ENCODE measurements around the gene PDCD4.

PDCD4 gene

GRCh38 chr10:110910138-110910537, 38.4 kb downstream of the PDCD4 start:
- Histone ChIP-seq H2AK5ac (ENCODE audit: low read length, severe bottlenecking) (no peak overlapping the region), H3K36me3 (ENCODE audit: control insufficient read depth in 1 of 2, insufficient read depth in 2 of 2, low read depth in 1 of 2, low read length in 2 of 2) (peaks cover 0 to 3% of the 10 kb centered on the region in 2 experiments)

GRCh38 chr10:110912374-110912773, 40.6 kb downstream of the PDCD4 start:
- Histone ChIP-seq H3K9me3 (ENCODE audit: control insufficient read depth, low read length) (no peaks in the 10 kb centered on the region), H2AFZ (ENCODE audit: low read depth, low read length) (no peak overlapping the region), H3K9ac (ENCODE audit: low read length) (no peak overlapping the region), H2AK5ac (ENCODE audit: low read length, severe bottlenecking) (no peak overlapping the region), H3K4me3 (ENCODE audit: insufficient read depth in 1 of 2, low read depth in 1 of 2, low read length in 2 of 2) (no peak overlapping the region), H3K18ac (ENCODE audit: low read depth in 1 of 2, low read length in 2 of 2) (no peak overlapping the region), H3K79me1 (replicated peaks; ENCODE audit: low read length, poor library complexity, severe bottlenecking) (peaks cover 8% of the 10 kb centered on the region), H2BK5ac (ENCODE audit: low read depth, low read length, poor library complexity, severe bottlenecking) (no peak overlapping the region), H3K27me3 (ENCODE audit: control insufficient read depth in 1 of 2, insufficient read depth in 1 of 2, low read length in 2 of 2) (no peaks in the 10 kb centered on the region), H2BK120ac (ENCODE audit: low read depth, low read length) (no peak overlapping the region), H3K36me3 (ENCODE audit: control insufficient read depth in 1 of 2, insufficient read depth in 2 of 2, low read depth in 1 of 2, low read length in 2 of 2) (peaks cover 0 to 3% of the 10 kb centered on the region in 2 experiments), H3K4ac (ENCODE audit: low read depth in 1 of 2, low read length in 2 of 2) (no peak overlapping the region), H3K4me1 (ENCODE audit: control insufficient read depth, insufficient read depth, low read depth, low read length) (peaks cover 6% of the 10 kb centered on the region), H3K4me2 (ENCODE audit: low read length, poor library complexity, severe bottlenecking) (no peak overlapping the region), H4K8ac (ENCODE audit: low read length) (no peak overlapping the region), H3K27ac (ENCODE audit: low read length, poor library complexity, severe bottlenecking) (no peak overlapping the region), H4K91ac (ENCODE audit: low read length) (no peak overlapping the region), H3K23ac (ENCODE audit: low read length in 2 of 2) (no peak overlapping the region), H3K14ac (ENCODE audit: low read length in 2 of 2) (no peak overlapping the region), H2BK15ac (ENCODE audit: low read depth, poor library complexity, severe bottlenecking) (no peak overlapping the region), H2BK12ac (ENCODE audit: low read length in 2 of 2) (no peak overlapping the region)
- 0% methylated on average over 2 of the region's 3 CpGs for WGBS
- DNase-seq, result peak; percentile 51

More at GRCh38 chr10:110910138-110910537, 38.4 kb downstream of the PDCD4 start:
- Histone ChIP-seq H3K27ac (ENCODE audit: low read length, poor library complexity, severe bottlenecking) (no peak overlapping the region), H3K79me1 (replicated peaks; ENCODE audit: low read length, poor library complexity, severe bottlenecking) (peaks cover 8% of the 10 kb centered on the region), H3K4me1 (ENCODE audit: control insufficient read depth, insufficient read depth, low read depth, low read length) (peaks cover 2% of the 10 kb centered on the region), H3K4me3 (ENCODE audit: insufficient read depth in 1 of 2, low read depth in 1 of 2, low read length in 2 of 2) (no peak overlapping the region), H4K91ac (ENCODE audit: low read length) (no peak overlapping the region), H4K8ac (ENCODE audit: low read length) (no peak overlapping the region), H3K23ac (ENCODE audit: low read length in 2 of 2) (no peak overlapping the region), H3K4ac (ENCODE audit: low read depth in 1 of 2, low read length in 2 of 2) (no peak overlapping the region), H2BK120ac (ENCODE audit: low read depth, low read length) (no peak overlapping the region), H3K27me3 (ENCODE audit: control insufficient read depth in 1 of 2, insufficient read depth in 1 of 2, low read length in 2 of 2) (no peaks in the 10 kb centered on the region), H2BK15ac (ENCODE audit: low read depth, poor library complexity, severe bottlenecking) (no peak overlapping the region), H3K18ac (ENCODE audit: low read depth in 1 of 2, low read length in 2 of 2) (no peak overlapping the region), H3K4me2 (ENCODE audit: low read length, poor library complexity, severe bottlenecking) (no peak overlapping the region), H3K9me3 (ENCODE audit: control insufficient read depth, low read length) (no peaks in the 10 kb centered on the region), H2BK5ac (ENCODE audit: low read depth, low read length, poor library complexity, severe bottlenecking) (no peak overlapping the region), H3K9ac (ENCODE audit: low read length) (no peak overlapping the region), H3K14ac (ENCODE audit: low read length in 2 of 2) (no peak overlapping the region), H2BK12ac (ENCODE audit: low read length in 2 of 2) (no peak overlapping the region), H2AFZ (ENCODE audit: low read depth, low read length) (no peak overlapping the region)
- DNase-seq, result no peak
- 96% methylated on average over 4 of the region's 4 CpGs for WGBS

GRCh38 chr10:110914431-110914830, 42.7 kb downstream of the PDCD4 start:
- peaks cover 6% of the 10 kb centered on the region for H3K4me1 ChIP-seq (ENCODE audit: control insufficient read depth, insufficient read depth, low read depth, low read length)
- no peaks in the 10 kb centered on the region for H3K27me3 ChIP-seq (ENCODE audit: control insufficient read depth in 1 of 2, insufficient read depth in 1 of 2, low read length in 2 of 2)
- no peak overlapping the region for H3K18ac ChIP-seq (ENCODE audit: low read depth in 1 of 2, low read length in 2 of 2)
- H3K9me3 ChIP-seq (ENCODE audit: control insufficient read depth, low read length), result no peaks in the 10 kb centered on the region
- no peak overlapping the region for H2BK120ac ChIP-seq (ENCODE audit: low read depth, low read length)
- no peak overlapping the region for H3K27ac ChIP-seq (ENCODE audit: low read length, poor library complexity, severe bottlenecking)
- no peak overlapping the region for H3K4ac ChIP-seq (ENCODE audit: low read depth in 1 of 2, low read length in 2 of 2)
- H3K9ac ChIP-seq (ENCODE audit: low read length), result no peak overlapping the region
- H3K4me3 ChIP-seq (ENCODE audit: insufficient read depth in 1 of 2, low read depth in 1 of 2, low read length in 2 of 2), result no peak overlapping the region
- H2AK5ac ChIP-seq (ENCODE audit: low read length, severe bottlenecking), result no peak overlapping the region
- no peak overlapping the region for H2BK5ac ChIP-seq (ENCODE audit: low read depth, low read length, poor library complexity, severe bottlenecking)
- no peak overlapping the region for H3K4me2 ChIP-seq (ENCODE audit: low read length, poor library complexity, severe bottlenecking)
- H4K8ac ChIP-seq (ENCODE audit: low read length), result no peak overlapping the region
- H3K23ac ChIP-seq (ENCODE audit: low read length in 2 of 2), result no peak overlapping the region
- no peak overlapping the region for H2BK15ac ChIP-seq (ENCODE audit: low read depth, poor library complexity, severe bottlenecking)
- peaks cover 7% of the 10 kb centered on the region for H3K79me1 ChIP-seq (replicated peaks; ENCODE audit: low read length, poor library complexity, severe bottlenecking)
- H2BK12ac ChIP-seq (ENCODE audit: low read length in 2 of 2), result no peak overlapping the region
- H3K14ac ChIP-seq (ENCODE audit: low read length in 2 of 2), result no peak overlapping the region
- no peak for DNase-seq
- 100% methylated on average over 2 of the region's 2 CpGs for WGBS
- H2AFZ ChIP-seq (ENCODE audit: low read depth, low read length), result no peak overlapping the region
- H4K91ac ChIP-seq (ENCODE audit: low read length), result no peak overlapping the region
- H3K36me3 ChIP-seq (ENCODE audit: control insufficient read depth in 1 of 2, insufficient read depth in 2 of 2, low read depth in 1 of 2, low read length in 2 of 2), result peaks cover 0 to 2% of the 10 kb centered on the region in 2 experiments

- no peak for DNase-seq
- no peaks in the 10 kb centered on the region for H3K27me3 ChIP-seq (ENCODE audit: control insufficient read depth in 1 of 2, insufficient read depth in 1 of 2, low read length in 2 of 2)
- no peak overlapping the region for H2BK15ac ChIP-seq (ENCODE audit: low read depth, poor library complexity, severe bottlenecking)
- no peak overlapping the region for H2AFZ ChIP-seq (ENCODE audit: low read depth, low read length)
- H4K8ac ChIP-seq (ENCODE audit: low read length), result no peak overlapping the region
- no peak overlapping the region for H4K91ac ChIP-seq (ENCODE audit: low read length)
- no peak overlapping the region for H3K23ac ChIP-seq (ENCODE audit: low read length in 2 of 2)
- H3K36me3 ChIP-seq (ENCODE audit: control insufficient read depth in 1 of 2, insufficient read depth in 2 of 2, low read depth in 1 of 2, low read length in 2 of 2), result no peaks in the 10 kb centered on the region
- no peak overlapping the region for H3K18ac ChIP-seq (ENCODE audit: low read depth in 1 of 2, low read length in 2 of 2)
- WGBS, result 97% methylated on average over 5 of the region's 6 CpGs
- no peak overlapping the region for H2AK5ac ChIP-seq (ENCODE audit: low read length, severe bottlenecking)
- H3K9ac ChIP-seq (ENCODE audit: low read length), result no peak overlapping the region
- peaks cover 5% of the 10 kb centered on the region for H3K79me1 ChIP-seq (replicated peaks; ENCODE audit: low read length, poor library complexity, severe bottlenecking)
- H3K4ac ChIP-seq (ENCODE audit: low read depth in 1 of 2, low read length in 2 of 2), result no peak overlapping the region
- no peaks in the 10 kb centered on the region for H3K9me3 ChIP-seq (ENCODE audit: control insufficient read depth, low read length)
- no peak overlapping the region for H2BK12ac ChIP-seq (ENCODE audit: low read length in 2 of 2)
- no peak overlapping the region for H2BK120ac ChIP-seq (ENCODE audit: low read depth, low read length)
- peak overlapping the region; percentile 42 for H3K4me2 ChIP-seq (ENCODE audit: low read length, poor library complexity, severe bottlenecking)
- no peak overlapping the region for H3K4me3 ChIP-seq (ENCODE audit: insufficient read depth in 1 of 2, low read depth in 1 of 2, low read length in 2 of 2)
- no peak overlapping the region for H2BK5ac ChIP-seq (ENCODE audit: low read depth, low read length, poor library complexity, severe bottlenecking)
- H3K14ac ChIP-seq (ENCODE audit: low read length in 2 of 2), result no peak overlapping the region
- H3K4me1 ChIP-seq (ENCODE audit: control insufficient read depth, insufficient read depth, low read depth, low read length), result peaks cover 6% of the 10 kb centered on the region
- H3K27ac ChIP-seq (ENCODE audit: low read length, poor library complexity, severe bottlenecking), result no peak overlapping the region
Observed at GRCh38 chr10:110915035-110915434, 43.3 kb downstream of the PDCD4 start.

Data from mesenchymal stem cell (in vitro differentiated cells and primary cell).